DOHH2 (cell line): Measurements from ENCODE around the gene SART1.

Experiments used
- H3F3A ChIP-seq: fragments of 200-600 bp; sonication (generic), shearing (Covaris generic); 2 replicates; pipeline ENCODE4 v1.6.0; 2016; ENCODE audit warnings: antibody characterized with exemption, mild to moderate bottlenecking; ENCODE audit not compliant: control insufficient read depth, insufficient read depth
- H3K27ac ChIP-seq: fragments of 200-600 bp; sonication (generic); 2 replicates; pipeline ENCODE4 v1.5.1; 2014; ENCODE audit warnings: low read depth, mild to moderate bottlenecking, low read length, moderate library complexity
- H3K27me3 ChIP-seq: fragments of 200-600 bp; sonication (generic); 2 replicates; pipeline ENCODE4 v1.6.1; 2014; ENCODE audit warnings: mild to moderate bottlenecking, low read length, mixed read lengths; ENCODE audit not compliant: control insufficient read depth
- H3K36me3 ChIP-seq: fragments of 200-600 bp; sonication (generic); 2 replicates; pipeline ENCODE4 v1.6.1; 2014; ENCODE audit warnings: mild to moderate bottlenecking, low read length, moderate library complexity, mixed read lengths; ENCODE audit not compliant: control insufficient read depth
- H3K4me1 ChIP-seq: fragments of 200-600 bp; sonication (generic); 2 replicates; pipeline ENCODE4 v1.6.1; 2014; ENCODE audit warnings: mild to moderate bottlenecking, low read length, mixed read lengths; ENCODE audit not compliant: control insufficient read depth
- H3K4me2 ChIP-seq: fragments of 200-600 bp; sonication (generic); 2 replicates; pipeline ENCODE4 v1.6.0; 2014; ENCODE audit warnings: mild to moderate bottlenecking, low read length, moderate library complexity
- H3K4me3 ChIP-seq: fragments of 200-600 bp; sonication (generic); 2 replicates; pipeline ENCODE4 v1.5.1; 2014; ENCODE audit warnings: mild to moderate bottlenecking, low read length, mixed read lengths
- H3K79me2 ChIP-seq: fragments of 200-600 bp; sonication (generic); 2 replicates; pipeline ENCODE4 v1.6.1; 2014; ENCODE audit warnings: mild to moderate bottlenecking, low read length, mixed read lengths; ENCODE audit not compliant: control insufficient read depth
- H3K9me2 ChIP-seq: fragments of 200-600 bp; sonication (generic); replicated peaks from 2 replicates; pipeline ENCODE4 v1.6.1; 2014; ENCODE audit warnings: mild to moderate bottlenecking, low read length, mixed read lengths; ENCODE audit not compliant: control insufficient read depth
- H3K9me3 ChIP-seq: fragments of 200-600 bp; sonication (generic); 2 replicates; pipeline ENCODE4 v1.6.1; 2014; ENCODE audit warnings: antibody characterized with exemption, low read length, mixed read lengths; ENCODE audit not compliant: control insufficient read depth, insufficient read depth
- H4K20me1 ChIP-seq: fragments of 200-600 bp; sonication (generic); 2 replicates; pipeline ENCODE4 v1.6.0; 2014; ENCODE audit warnings: low read depth, mild to moderate bottlenecking, antibody characterized with exemption, low read length, moderate library complexity; ENCODE audit not compliant: control insufficient read depth, insufficient read depth
- EZH2phosphoT487 ChIP-seq: fragments of 200-600 bp; sonication (generic); IDR thresholded peaks from 2 replicates; pipeline ENCODE4 v1.6.1; 2017; ENCODE audit warnings: borderline replicate concordance, mild to moderate bottlenecking, antibody characterized with exemption, low read length, moderate library complexity, mixed read lengths
- TF ChIP-seq, protein P1 (sequence below): fragments of 200-600 bp; sonication (generic); IDR thresholded peaks from one replicate; pipeline ENCODE4 v1.5.1; 2014; ENCODE audit warnings: antibody characterized with exemption, mild to moderate bottlenecking, low read depth, low read length; ENCODE audit not compliant: poor library complexity, severe bottlenecking

Gene SART1

DNA sequence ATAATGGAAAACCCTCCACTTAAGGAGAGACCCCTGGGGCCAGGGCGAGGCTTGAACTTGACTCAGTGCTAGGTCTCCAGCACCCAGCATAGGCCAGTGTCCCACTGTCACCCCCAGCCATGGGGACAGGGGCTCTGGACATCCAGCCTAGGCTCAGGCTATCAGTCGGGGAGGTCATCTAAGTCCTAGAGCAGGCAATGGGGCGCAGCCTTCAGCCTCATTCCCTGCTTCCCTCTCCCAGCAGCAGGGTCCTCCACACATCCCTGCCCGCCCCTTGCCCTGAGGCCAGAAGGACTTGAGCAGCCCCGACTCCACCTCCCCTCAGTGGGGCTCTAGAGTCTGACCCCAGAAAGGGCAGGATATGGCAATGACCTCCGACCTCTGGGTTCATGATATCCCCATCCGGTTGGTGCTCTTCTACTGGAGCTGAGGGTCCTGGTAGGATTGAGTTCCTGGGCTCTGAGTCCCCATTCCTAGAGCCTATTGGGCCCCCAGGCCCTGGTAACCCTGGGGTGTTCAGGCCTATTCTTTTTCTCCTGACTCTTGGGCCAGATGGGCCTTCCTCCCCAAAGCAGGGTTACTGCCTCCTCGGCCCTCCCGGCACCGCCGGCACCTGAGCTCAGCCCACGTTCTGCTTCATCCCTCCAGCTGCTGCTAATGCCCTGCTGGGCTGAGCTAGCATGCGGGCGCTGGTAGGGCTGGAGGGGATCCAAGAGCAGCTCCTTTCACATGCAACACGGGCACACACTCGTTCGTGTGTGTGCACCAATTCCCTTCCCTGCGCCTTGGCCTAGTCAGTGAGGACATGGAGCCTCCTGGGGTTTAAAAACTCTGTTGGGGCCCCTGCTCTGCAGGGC lies 54.6 kb downstream of the SART1 start:
- no peaks in the 10 kb centered on the region for H3K9me3 ChIP-seq
- no peak overlapping the region for H3K4me2 ChIP-seq
- no peak for TF ChIP-seq EZH2phosphoT487
- TF ChIP-seq, protein P1, sequence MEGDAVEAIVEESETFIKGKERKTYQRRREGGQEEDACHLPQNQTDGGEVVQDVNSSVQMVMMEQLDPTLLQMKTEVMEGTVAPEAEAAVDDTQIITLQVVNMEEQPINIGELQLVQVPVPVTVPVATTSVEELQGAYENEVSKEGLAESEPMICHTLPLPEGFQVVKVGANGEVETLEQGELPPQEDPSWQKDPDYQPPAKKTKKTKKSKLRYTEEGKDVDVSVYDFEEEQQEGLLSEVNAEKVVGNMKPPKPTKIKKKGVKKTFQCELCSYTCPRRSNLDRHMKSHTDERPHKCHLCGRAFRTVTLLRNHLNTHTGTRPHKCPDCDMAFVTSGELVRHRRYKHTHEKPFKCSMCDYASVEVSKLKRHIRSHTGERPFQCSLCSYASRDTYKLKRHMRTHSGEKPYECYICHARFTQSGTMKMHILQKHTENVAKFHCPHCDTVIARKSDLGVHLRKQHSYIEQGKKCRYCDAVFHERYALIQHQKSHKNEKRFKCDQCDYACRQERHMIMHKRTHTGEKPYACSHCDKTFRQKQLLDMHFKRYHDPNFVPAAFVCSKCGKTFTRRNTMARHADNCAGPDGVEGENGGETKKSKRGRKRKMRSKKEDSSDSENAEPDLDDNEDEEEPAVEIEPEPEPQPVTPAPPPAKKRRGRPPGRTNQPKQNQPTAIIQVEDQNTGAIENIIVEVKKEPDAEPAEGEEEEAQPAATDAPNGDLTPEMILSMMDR: no peak
- H3F3A ChIP-seq: no peaks in the 10 kb centered on the region
- H3K9me2 ChIP-seq: no peaks in the 10 kb centered on the region
- H3K79me2 ChIP-seq: no peaks in the 10 kb centered on the region
- no peak overlapping the region for H3K4me3 ChIP-seq
- no peaks in the 10 kb centered on the region for H3K36me3 ChIP-seq
- H3K27ac ChIP-seq: no peak overlapping the region
- H3K4me1 ChIP-seq: no peaks in the 10 kb centered on the region
- H3K27me3 ChIP-seq: 0 out of 2 replicates have a peak, but pooled peaks cover 5% of the 10 kb centered on the region
- H4K20me1 ChIP-seq: no peaks in the 10 kb centered on the region

DNA sequence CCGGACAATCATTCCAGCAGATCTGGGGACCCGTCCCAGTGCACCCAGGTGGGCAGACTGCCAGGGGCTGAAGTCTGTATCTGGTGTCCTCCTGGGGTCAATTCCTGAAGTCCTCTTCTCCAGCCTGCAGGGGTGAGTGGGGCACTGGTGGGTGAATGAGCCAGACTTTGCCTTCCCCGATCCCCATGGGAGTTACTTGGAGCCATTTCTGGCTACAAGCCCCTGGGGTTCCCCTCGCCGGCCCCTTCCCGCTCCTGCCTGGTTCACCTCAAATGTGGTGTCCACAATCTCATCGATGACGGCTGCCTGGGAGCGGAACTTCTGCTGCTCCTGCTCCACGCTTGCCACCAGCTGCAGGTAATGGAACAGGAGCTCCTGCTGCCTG lies 55.3 kb downstream of the SART1 start:
- TF ChIP-seq EZH2phosphoT487: no peak
- TF ChIP-seq, protein P1: no peak
- no peaks in the 10 kb centered on the region for H3K79me2 ChIP-seq
- H3K9me2 ChIP-seq: no peaks in the 10 kb centered on the region
- H4K20me1 ChIP-seq: no peaks in the 10 kb centered on the region
- H3K36me3 ChIP-seq: no peaks in the 10 kb centered on the region
- peaks cover 2% of the 10 kb centered on the region; the same call in 1 of the 2 replicates for H3K27me3 ChIP-seq
- no peaks in the 10 kb centered on the region for H3K4me1 ChIP-seq
- no peak overlapping the region for H3K27ac ChIP-seq
- no peak overlapping the region for H3K4me3 ChIP-seq
- no peak overlapping the region for H3K4me2 ChIP-seq
- H3K9me3 ChIP-seq: no peaks in the 10 kb centered on the region
- H3F3A ChIP-seq: no peaks in the 10 kb centered on the region

DNA sequence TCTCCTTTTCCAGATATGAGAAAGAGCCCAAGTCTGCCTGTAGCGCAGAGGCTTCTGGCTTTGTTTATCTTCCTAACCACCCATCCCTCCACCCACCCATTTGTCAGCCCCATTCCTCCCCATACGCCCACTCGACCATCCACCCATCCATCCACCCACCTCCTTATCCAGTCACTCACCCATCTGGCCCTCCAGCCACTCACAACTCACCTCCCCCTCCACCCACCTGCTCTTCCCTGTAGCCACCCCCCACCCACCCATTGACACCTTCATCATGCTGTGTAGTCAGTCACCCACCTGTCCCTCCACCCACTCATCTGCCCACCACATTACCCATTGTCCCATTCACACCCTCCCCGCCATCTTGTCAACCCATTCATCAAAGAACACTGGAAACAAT lies 55.8 kb downstream of the SART1 start:
- H3K9me2 ChIP-seq: no peaks in the 10 kb centered on the region
- H3K9me3 ChIP-seq: no peaks in the 10 kb centered on the region
- peaks cover 1% of the 10 kb centered on the region; the same call in 1 of the 2 replicates for H3K4me1 ChIP-seq
- no peaks in the 10 kb centered on the region for H3F3A ChIP-seq
- no peaks in the 10 kb centered on the region; the same call in 1 of the 2 replicates for H3K27me3 ChIP-seq
- no peak overlapping the region for H3K4me3 ChIP-seq
- H3K36me3 ChIP-seq: no peaks in the 10 kb centered on the region
- no peak for TF ChIP-seq EZH2phosphoT487
- TF ChIP-seq, protein P1: no peak
- no peaks in the 10 kb centered on the region for H4K20me1 ChIP-seq
- no peak overlapping the region for H3K27ac ChIP-seq
- no peaks in the 10 kb centered on the region for H3K79me2 ChIP-seq
- no peak overlapping the region for H3K4me2 ChIP-seq
